Epithelial cell of esophagus (primary cell): ENCODE measurements around the gene TRPV4.

Source experiments
- DNase-seq: peaks from one replicate; pipeline ENCODE4 v3.0.0; 2010; ENCODE audit warnings: low read depth
- H3K4me3 ChIP-seq: 2 replicates; pipeline ENCODE4 v1.5.1; 2011; ENCODE audit warnings: mild to moderate bottlenecking, low read length, control low read depth
- CTCF ChIP-seq: IDR thresholded peaks from 2 replicates; pipeline ENCODE4 v1.5.1; 2011; ENCODE audit warnings: low read depth, mild to moderate bottlenecking, low read length, control low read depth, inconsistent platforms; ENCODE audit not compliant: insufficient read depth; ENCODE audit errors: missing control alignments

Gene TRPV4

GRCh38 chr12:109798691-109799090, 34.5 kb downstream of the TRPV4 start:
- no peak overlapping the region for H3K4me3 ChIP-seq
- no peak for DNase-seq
- no peak for TF ChIP-seq CTCF

- DNase-seq: no peak
- no peak overlapping the region for H3K4me3 ChIP-seq
- TF ChIP-seq CTCF: no peak
Observed at GRCh38 chr12:109797905-109798669, 35.1 kb downstream of the TRPV4 start.

- no peak for DNase-seq
- no peak for TF ChIP-seq CTCF
- H3K4me3 ChIP-seq: no peak overlapping the region
Observed at GRCh38 chr12:109796057-109796456, 37.1 kb downstream of the TRPV4 start.

GRCh38 chr12:109795023-109795422, 38.2 kb downstream of the TRPV4 start:
- no peak overlapping the region for H3K4me3 ChIP-seq
- DNase-seq: peak; percentile 81
- no peak for TF ChIP-seq CTCF

- no peak for TF ChIP-seq CTCF
- H3K4me3 ChIP-seq: no peak overlapping the region
- no peak for DNase-seq
Observed at GRCh38 chr12:109793826-109794501, 39.2 kb downstream of the TRPV4 start.

- no peak overlapping the region for H3K4me3 ChIP-seq
- DNase-seq: no peak
- no peak for TF ChIP-seq CTCF
Observed at GRCh38 chr12:109793411-109793810, 39.8 kb downstream of the TRPV4 start.
